Mesenteric fat pad (tissue), 1 donor: ENCODE measurements around the gene AUP1. TPM values are rescaled to one million over a fixed set of nuclear protein-coding genes. Genes with fewer than 3 reads are reported as not detected.
A peak's percentile ranks its signal among the peaks of the same experiment; 100 is the strongest.

ENCODE experiments used
- DNase-seq: peaks from one replicate; pipeline ENCODE4 v3.0.0-alpha.2; 2020; ENCODE audit warnings: low spot score
- total RNA-seq: library from RNA; stranded (reverse); fragmentation: NEBNext Ultra II Directional; extraction: Animal tissue kit (Norgen Biotek cat#: 25700); gene quantifications from one replicate; pipeline ENCODE4 v1.2.1, GENCODE V29; 2021
- donor health status: DM: yes; HTN: yes; CAD: no.

The AUP1 gene
- total RNA-seq, 1 donor from 2014 or later = 112 TPM

DNA sequence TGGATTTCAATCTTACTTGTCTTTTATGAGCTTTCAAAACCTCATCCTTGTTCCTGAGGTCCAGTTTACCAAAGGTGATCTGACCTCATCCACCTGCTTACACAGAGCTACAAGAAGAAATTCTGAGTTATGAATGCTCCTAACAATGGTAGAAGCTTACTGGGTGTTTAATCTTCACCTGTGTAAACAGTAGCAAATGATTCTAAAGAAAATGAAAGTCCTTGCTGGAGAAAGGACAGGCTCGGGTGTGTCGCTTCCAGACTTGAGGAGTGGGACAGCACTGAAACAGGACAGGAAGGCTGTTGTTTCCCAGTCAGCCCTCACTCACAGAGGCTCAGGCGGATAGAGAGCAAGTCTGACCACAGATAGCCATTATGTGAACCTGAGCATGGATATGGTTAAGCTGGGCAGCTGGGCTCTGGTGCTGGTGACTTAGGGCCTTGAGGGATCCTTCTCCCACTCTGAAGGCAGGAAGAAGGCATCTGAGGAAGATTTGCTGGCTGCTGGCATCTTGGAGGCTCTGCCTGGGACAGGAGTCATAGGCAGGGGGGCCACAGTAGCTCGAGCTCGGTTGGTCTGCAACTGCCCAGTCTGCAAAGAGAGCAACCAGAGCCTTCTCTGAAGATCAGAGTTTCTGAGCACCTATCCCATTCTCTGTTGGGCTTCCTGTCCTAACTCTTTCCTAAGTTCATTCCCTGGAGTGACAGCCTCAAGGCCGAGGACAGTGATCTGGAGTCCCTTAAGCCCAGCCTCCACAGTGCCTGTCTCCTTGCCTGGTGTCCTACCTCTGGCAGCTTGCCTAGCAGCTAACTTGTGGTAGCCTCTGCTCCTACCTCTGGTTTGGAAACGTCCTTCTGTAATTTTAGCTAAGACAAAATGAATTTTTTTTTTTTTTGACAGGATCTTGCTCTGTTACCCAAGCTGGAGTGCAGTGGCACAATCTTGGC, 29.1 kb upstream of the AUP1 start:
- no peak for DNase-seq

DNA sequence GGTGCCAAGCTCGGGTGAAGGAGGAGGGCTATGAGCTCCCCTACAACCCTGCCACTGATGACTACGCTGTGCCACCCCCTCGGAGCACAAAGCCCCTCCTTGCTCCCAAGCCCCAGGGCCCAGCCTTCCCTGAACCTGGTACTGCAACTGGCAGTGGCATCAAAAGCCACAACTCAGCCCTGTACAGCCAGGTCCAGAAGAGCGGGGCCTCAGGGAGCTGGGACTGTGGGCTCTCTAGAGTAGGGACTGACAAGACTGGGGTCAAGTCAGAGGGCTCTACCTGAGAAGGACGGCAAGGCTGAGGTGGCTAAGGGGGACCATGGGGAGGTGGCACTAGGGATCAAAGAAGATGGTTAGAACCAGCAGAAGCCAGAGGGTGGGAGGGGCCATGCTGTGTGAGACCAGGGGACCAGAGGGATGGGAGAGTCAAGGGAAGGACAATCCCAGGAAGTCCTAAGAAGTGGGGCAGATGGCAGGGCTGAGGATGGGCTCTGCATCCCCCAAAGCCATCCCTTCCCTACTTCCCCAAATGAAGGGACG, 27.4 kb upstream of the AUP1 start:
- no peak for DNase-seq

DNA sequence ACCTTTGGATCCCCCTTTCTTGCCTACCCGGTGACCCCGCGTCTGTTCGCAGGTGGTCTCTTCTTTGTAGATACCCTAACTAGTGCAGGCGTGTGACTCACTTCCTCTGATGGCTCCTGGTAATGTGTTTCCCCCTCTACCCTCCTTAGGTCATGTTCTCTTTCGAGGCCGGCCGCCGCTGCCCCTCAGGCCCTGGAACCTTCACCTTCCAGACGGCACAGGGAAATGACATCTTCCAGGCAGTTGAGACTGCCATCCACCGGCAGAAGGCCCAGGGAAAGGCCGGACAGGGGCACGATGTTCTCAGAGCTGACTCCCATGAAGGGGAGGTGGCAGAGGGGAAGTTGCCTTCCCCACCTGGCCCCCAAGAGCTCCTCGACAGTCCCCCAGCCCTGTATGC, 26.7 kb upstream of the AUP1 start:
- no peak for DNase-seq

DNA sequence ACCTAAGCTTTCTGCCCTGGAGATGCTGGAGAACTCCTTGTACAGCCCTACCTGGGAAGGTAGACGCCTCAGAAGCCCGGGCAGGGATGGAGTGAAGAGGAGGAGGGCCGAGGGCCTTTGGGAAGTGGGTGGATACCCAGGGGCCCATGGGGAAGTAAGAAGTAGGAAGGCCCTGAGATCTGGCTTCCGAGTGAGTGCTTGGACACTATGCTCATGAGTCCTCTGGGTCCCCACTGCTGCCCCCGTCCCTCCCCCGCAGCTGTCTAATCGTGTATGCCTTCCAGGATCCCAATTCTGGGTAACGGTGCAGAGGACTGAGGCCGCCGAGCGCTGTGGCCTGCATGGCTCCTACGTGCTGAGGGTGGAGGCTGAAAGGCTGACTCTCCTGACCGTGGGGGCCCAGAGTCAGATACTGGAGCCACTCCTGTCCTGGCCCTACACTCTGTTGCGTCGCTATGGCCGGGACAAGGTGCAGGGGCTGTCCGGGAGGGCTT, 26.2 kb upstream of the AUP1 start:
- DNase-seq = no peak

DNA sequence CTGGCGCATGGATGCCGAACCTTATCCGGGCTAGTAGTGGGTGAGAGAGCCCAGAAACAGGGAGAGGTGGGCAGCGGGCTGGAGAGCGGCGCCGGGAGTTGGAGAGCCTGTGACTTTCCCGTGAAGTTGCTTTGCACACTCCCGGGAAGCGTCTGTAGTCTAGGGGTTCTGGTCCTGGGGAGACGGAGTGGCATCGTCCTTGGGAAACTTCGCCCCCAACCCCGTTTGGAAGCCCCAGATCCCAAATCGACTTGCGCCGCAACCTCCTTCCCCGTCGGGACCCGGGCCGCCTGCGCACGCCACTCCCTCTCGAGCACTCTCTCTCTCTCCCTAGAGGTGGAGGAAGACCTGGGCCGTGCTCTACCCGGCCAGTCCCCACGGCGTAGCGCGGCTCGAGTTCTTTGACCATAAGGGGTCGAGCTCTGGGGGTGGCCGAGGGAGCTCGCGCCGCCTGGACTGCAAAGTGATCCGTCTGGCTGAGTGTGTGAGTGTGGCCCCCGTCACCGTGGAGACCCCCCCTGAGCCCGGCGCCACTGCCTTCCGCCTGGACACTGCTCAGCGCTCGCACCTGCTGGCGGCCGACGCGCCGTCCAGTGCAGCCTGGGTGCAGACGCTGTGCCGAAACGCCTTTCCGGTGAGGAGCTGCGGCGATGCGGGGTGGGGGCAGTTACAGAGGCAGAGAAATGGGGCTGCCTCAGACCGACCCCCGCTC, 25.5 kb upstream of the AUP1 start:
- DNase-seq = no peak

DNA sequence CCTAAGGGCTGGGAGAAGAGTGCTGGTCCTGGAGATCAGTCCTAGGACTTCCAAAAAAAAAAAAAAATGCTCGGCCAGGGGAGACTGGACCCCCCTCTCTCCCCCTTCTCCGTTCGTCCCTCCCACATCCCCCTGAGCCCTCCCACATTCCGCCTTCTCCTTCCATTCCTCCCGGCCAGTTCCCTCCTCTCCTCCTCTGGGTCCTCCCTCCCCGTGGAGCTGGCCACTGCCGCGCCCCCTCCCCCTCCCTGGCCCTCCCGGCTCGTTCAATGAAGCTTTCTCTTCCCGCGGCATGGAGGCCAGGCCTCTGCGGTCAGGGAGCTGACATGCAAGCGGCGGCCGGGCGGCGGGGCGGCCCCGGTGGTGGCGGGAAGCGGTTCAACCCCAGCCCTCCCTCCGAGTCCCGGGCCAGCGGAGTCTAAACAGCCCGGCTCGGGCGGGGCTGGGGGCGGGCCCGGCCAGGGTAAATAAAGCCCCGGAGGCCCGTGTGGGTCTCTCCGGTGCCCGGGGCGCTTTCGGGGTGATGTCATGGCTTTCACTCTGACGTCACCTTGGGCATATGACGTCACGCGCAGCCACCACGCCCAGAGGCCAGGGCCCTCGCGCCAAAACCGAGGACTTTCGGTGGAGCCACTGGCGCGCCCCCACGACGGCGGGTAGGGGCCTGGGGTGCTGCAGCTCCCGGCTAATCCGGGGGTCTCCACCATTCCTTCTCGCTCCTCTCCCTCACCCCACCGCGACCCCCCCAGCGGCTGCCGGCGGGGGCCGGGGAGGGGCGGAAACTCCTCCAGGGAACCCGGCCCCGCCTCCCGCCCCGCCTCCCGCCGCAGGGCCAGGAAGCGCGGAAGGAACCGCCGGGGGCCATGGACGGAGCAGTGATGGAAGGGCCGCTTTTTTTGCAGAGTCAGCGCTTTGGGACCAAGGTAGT, 24.6 kb upstream of the AUP1 start, which contains the start of the genes DOK1 and LOXL3:
DOK1 (plus strand) TSS at position 829 of the 928 bp plus-strand sequence; CDS start at position 864, 35 bp downstream.
LOXL3 (minus strand) TSS at position 51 of the 928 bp plus-strand sequence. CDS start 1,308 bp downstream, outside the sequence.
- DNase-seq = peak; percentile 96

DNA sequence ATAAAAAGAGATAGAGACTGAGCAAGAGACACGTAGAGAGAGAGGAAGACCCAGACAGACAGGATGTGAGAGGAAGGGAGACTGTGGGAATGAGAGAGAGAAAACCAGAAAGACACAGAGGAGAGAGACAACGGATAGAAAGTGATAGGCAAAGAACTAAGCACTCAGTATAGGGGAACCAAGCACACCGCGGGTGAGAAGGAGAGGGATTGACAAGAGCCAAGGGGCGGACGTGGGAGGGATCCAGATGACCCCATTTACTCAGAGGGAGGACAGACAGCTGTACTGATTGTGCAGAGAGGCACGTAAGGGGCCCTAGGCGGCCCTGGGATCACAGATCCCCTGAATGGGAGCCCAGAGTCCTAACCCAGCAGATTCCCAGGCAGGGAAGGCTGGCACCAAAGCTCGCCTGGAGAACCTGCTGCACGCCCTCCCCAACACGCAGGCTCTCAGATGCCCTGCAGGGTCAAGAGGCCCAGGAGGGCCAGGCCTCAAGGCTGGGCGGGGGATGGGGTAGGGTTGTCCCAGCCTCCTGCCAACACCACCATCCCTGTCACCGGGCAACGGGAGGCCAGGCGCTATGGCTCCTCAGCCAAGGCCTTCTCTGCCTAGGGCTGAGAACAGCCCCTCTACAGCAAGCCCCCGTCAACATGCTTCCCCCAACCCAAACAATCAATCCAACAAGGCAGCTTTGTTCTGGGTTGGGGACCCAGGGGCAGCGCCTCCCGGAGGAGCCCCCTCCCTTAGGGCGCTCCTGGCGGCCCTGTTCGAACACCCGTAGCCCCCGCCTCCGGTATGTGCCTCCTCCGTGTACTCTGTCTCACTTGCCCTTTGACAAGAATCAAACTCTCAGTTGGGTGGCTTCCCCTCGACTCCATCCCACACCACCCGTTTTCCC, 23.7 kb upstream of the AUP1 start:
- DNase-seq = no peak

DNA sequence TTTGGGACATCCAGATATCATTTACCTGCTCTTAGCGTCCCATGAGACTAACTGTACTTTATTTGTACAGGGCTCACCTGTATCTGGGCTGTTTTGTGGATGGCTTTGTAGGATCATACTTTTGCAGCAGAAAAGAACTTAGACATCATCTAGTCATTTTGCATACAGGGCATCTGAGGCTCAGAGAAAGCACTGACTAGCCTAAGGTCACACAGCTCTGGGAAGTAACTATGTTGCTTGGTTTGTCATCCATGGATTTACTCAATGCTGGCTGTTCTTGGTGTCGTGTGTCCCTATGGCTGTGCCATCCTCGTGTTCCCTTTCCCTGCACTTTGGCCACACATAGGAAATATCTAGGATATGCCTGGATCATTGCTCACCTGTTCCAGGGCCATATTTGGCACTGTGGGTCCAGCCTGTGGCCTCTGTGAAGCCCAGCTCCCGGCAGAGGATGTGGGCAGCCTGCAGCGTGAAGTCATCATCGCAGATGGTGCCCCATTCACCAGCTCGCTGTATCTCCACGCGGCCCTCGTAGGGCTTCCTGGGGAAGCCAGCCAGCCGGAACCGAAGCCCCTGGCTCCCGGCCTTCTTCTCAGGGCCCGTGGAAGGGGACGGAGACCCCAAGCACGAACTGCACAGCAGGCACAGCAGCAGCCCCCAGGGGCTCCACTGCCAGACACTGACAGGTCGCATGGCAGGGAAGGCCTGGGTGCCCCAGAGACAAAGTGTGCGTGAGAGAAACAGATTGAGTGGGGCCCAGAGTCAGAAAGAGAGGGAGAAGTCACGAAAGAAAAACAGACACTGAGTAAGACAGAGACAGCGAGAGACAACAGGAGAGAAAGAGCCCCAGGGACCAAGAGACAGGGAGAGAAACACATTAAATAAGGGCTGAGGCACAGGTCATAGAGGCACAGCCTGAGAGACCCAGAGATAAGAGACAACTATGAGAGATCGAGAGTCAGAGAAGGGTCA, 22.7 kb upstream of the AUP1 start:
- DNase-seq = no peak

DNA sequence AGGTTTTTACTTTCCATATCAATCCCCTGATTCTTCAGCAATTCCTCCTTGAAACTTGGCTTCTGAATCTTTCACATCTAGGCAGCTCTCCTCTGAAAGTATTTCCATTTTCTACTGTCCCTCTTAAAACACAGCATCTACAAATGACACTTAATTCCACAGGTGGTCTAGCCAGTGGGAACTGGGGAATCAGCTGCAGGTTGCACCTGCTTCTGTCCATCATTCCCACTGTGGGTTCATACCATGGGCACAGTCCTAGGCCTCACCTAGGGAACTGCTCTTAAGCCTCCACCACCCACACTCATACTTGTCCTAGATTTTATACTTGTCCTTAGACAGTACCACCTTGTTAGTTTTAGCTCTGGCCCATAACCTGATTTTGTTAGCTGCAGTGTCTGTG, 22.0 kb upstream of the AUP1 start:
- no peak for DNase-seq

DNA sequence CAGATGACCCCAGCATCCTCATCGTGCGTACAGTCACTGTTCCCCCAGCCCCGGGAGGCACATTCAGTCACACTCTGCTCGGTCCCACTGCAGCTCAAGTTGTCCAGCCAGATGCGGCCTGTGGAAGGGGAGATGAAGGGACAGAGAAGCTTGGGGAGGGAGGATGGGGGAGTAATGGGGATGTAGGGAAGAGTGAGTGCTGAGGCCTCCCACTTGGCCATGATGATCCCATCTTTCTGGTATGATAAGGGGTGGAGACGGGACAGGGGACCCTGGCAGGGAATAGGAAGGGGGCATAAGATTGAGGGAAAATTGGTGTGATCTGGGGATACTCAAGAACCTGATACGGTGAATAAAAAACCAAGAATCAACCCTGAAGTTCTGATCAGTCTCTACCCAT, 20.7 kb upstream of the AUP1 start:
- DNase-seq = no peak

DNA sequence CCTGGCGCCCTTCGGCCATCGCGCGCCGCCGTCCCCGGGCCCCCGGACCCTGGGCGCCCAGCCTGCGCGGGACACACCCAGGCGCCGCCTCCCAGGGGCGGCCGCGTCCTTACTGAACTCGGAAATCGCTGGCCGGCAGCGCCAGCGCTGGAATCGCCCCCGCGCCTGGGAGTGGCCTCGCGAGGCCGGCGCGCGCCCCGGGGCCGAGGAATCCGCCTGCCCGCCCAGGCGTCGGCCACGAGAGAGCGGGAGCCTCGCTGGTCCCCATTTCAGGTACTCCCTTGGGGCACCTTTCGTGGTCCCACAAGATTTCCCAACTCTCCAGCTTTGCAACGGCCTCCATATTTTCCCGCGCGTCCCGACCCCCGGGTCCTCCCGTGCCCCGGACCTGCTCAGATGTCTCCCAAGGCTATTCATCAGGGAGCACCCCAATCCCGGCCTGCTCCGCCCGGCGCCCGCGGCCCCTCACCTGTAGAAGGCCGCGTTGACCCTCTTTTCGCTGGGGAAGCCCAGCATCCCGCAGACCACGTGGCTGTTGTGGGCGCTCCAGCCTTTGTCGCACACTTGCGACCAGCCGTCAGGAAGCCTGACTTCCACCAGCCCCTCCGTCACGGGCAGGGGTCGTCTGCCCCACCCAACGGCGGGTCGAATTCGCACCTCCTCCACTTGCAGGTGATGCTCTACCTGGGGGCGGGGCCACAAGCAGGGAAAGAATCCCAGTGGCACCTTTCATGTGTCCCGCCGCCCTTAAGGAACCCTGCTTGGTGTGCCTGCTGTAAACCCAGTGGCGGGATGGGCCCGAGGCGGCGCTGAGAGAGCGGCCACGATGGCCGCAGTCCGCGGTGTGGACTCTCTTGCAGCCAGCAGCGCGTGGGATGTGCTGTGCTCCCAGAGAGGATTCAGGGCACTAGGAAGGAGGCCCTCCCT, 19.7 kb upstream of the AUP1 start:
- no peak for DNase-seq

DNA sequence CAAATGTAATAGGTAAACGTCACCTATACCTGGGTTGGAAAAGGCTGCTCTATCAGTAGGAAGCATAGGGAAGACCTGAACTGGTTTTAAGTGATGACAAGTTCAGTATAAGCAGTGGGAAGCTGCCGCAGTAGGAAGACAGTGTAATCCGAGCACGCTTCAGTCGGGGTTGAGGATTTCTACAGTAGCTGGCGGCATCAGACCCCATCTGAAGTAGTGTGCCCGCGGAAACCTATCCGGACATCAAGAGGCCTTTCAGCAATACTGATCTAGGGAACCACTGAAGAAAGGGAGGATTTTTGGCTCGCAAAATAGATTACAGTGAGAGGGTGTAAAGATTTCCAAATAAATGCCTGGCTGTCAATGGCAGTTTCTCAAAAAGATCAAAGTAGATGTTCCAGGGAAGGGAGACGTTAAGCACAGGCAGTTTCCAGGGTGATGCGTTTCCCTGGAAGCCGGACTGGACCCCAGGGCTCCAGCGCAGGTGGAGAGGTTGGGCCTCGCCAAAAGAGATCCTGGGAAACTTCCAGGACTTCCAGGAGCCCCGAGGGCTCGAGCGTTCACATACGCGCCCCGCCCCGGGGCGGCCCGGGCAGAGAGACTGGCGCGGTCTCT, 18.9 kb upstream of the AUP1 start:
- DNase-seq = no peak

DNA sequence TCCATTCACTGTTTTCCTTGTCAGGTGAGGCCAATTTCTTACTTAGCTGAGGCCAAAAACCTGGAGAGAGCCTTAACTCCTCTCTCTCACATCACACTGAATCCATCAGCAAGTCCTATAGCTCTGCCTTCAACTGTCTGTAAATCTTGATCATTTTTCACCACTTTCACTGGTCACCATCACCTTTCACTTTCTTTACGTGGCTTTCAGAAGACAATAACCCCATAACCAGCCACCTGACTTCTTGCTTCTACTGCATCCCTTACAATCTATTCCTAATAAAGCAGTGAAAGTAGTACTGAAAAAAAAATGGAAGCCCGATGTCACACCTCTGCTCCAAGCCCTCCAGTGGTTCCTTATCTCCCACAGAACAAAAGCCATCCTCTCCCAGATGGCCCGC, 16.5 kb upstream of the AUP1 start:
- DNase-seq = no peak

DNA sequence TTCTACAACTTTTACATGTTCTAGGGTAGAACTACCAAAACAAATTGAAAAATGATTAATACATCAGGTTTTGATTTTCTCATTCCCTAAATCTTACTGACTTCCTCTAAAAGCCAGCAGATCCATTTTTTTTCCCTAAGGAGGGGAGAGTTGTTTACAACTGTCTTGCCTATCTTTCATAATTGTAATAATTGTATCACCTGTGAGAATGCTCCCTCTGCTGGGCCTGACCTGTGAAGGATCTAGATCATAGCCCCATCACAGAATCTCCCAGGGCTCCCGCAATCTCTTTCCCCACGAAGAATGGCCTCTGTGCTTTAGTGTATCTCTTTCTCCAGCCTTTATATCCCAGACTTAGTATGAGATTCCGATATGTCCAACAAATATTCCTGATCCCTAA, 15.1 kb upstream of the AUP1 start:
- no peak for DNase-seq

DNA sequence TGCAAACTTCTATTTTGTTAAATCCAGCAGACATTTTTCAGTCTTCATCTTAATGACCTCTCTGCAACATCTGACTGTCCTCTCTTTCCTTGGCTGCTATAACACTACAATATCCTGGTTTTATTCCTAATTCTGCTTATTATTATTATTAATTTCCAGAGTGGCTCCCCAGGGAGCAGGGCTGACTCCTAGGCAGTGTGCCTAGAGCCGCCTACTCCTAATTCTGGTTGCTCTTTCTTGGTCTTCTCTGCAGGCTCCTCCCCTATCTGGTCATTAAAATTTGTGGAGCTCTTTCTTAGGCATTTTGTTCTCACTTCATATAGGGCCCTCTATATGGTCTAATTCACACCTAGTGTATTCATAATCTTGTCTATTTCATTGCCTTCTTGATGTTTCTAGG, 13.5 kb upstream of the AUP1 start:
- no peak for DNase-seq

DNA sequence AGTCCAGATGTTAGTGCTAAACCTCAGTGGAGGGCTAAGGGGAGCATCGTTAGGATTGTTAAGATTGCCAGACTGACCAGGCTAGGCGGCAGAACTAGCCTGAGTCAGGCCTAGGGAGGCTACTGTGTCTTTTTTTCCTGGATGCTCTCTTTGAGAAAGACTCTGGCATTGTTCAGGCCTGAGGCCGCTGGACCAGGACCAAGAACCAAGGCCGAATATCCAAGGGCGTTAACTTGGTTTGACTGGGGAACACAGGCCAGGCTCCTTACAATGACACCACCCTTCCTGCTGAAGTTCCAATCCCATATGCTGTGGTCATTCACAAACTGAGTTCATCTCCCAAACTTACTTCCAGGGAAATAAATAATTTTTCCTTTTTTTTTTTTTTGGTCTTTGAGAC, 10.8 kb upstream of the AUP1 start:
- DNase-seq = no peak

DNA sequence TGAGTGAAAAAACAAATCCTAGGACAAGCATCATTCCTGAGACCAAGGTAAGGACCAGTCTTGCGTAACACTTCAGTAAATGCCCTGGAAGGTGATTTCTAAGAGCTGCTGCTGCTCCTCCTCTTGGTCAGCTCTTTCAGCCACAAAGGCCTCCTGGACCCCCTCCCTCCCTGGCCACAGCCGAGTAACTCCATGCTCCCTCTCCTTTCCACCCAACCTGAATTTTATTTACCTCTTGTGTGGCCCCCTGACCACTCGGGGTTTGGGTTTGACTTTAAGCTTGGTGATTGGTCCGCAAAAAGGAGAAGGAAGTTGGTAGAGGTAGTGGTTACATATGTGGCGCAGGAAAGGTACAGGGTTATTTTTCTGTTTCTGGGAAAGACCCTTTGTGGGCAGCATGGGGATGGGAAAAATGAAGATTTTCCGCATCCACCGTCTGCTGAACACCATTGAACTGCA, 9.4 kb upstream of the AUP1 start:
- no peak for DNase-seq
